Measurements from ENCODE around the gene XPNPEP2.

XPNPEP2 gene

DNA sequence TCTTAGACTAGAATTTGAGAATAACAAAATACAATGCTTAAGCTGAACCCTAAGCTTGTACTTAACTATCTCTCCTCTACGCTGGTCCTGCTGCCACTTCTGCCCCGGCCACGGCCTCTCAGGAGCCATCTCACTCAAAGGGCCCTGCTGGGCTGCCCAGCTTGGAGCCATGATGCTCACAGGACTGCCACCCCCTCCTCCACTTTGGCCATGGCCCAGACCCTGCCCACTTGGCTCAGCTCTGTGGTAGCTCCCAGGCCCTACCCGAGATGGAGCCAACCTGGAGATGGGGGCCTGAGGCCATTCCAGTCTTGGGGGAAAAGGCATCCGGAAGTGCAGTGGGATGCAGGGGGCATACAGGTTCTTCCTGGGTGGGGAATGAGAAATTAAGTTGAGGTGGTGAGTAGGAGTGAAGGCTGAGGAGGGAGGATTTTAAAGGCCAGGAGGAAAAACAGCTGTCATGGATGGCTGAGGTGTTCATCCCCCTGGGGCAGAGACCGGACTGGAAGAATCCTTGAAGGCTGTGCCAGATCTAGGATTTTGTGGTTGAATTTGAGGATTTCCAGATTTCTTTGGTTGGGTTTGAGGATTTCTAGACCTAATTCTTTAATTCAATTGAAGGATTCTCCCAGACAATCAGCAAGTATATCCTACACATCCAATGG, 41.8 kb downstream of the XPNPEP2 start:
- DNase-seq, result peak in 1 of 6 experiments; percentile 11

DNA sequence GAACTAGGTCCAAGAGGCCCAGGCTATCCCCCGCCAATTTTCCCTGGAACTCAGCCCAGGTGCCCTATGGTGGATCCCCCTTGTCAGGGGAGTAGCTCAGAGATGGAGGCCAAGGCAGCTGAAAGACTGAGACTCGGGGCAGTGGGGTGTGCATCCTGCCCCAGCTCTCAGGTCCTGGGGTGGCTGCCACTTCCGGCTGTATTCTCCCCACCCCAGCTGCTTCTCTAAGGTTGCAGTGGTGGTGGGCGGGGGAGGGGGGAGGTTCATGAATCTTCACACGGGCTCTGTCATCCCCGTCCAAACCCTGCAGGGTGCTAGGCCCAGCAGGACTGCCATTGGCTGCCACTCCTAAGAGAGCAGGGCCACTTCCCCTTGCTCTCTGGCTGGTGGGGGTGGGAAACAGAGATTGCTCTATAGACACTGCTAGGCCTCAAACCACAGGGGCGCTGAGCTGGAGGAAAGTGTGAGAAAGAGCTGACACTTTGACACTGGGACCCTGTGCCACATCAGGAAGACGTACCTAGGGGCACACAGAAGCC, 42.4 kb downstream of the XPNPEP2 start:
- peak; percentile 52 to 84 (median 74) for DNase-seq

DNA sequence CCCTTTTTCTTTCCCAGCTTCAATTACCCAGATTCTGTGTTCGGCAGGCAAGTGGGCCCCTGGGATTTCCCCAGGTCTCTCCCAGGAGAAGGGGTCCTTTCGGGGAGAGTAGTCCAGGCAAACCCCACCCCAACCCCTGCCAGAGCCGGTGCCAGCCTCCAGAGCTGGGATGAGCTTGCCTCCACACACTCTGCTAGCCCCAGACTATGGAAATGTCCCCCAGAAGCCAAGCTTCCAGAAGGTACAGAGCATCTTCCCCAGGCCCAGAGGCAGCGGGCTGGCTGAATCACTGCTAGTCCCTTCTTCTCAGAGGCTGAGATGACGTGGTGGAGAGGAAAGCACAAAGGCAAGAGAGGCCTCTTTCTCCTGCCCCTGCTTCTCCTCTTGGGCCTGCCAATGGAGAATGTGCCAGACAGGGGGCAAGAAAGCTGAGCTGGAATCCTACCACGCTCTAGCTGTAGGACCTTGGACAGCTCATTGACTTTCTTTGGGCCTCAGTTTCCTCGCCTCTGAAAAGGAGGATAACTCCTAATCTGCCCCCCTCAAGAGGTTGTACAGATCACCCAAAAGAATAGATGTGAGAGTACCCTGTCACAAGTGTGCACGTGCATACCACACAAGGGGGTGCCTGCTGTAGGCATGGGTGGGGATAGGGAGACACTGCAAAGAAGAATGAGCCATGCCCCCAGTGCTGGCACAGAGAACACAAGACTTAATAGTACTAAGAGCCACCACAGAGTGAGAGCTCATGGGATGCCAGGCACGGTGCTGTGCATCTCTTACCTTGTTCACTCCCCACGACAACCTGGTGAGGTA, 43.1 kb downstream of the XPNPEP2 start:
- DNase-seq, result peak in 4 of 6 experiments; percentile 19 to 38 (median 36)

DNA sequence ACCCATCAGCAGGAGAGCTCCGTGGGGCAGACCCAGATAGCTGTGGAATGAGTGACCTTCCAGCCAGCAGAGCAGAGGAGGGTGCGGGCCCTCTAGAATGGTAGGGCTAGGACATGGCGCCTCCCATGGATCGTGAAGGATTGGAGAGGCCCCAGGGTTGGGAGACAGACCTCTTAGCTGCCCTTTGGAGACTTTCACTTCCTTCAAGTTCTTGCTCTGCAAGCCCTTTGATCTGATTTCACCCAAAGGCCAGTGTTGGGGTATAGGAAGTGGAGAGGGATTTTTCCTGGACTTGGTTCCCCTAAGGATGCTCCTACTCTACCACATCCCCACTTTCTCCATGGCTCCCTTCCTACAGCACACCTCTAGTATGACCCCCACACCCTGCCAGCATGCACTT, 43.9 kb downstream of the XPNPEP2 start:
- no peak for DNase-seq

DNA sequence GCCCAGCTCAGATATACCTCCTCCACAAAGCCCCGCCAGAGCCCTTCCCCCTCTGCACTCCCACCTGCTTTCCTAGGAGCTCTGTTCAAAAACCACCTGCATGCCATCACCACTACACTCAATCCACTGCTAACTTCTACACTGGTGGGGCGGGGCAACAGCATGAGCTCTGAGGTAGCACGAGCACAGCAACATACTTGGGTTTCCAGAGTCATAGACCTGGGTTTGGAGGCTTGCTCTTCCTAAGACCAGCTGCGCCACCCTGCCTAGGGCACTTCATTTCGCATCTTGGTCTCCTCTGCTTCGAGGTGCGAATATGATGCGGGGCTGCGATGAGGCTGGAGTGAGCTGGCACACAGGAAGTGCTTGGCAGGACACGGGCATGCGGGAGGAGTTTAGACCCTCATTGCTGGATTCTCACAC, 44.5 kb downstream of the XPNPEP2 start:
- no peak for DNase-seq

DNA sequence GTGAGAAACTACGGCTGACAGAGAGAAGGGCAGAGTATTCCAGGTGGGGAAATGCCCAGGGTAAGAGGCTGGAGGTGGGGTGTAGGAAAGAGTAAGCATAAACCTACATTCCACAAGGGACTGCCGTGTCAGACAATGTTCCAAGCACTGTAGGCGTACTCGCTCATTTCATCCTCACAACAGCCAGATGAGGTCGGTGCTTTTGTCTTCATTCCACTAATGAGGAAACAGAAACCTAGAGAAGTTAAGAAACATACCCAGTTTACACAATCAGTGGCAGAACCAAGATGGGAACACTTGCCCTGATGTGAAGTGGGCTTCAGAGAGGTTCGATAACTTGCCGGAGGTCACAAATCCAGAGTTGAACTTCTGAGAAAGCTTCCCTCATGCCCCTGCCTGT, 45.6 kb downstream of the XPNPEP2 start:
- DNase-seq, result no peak

DNA sequence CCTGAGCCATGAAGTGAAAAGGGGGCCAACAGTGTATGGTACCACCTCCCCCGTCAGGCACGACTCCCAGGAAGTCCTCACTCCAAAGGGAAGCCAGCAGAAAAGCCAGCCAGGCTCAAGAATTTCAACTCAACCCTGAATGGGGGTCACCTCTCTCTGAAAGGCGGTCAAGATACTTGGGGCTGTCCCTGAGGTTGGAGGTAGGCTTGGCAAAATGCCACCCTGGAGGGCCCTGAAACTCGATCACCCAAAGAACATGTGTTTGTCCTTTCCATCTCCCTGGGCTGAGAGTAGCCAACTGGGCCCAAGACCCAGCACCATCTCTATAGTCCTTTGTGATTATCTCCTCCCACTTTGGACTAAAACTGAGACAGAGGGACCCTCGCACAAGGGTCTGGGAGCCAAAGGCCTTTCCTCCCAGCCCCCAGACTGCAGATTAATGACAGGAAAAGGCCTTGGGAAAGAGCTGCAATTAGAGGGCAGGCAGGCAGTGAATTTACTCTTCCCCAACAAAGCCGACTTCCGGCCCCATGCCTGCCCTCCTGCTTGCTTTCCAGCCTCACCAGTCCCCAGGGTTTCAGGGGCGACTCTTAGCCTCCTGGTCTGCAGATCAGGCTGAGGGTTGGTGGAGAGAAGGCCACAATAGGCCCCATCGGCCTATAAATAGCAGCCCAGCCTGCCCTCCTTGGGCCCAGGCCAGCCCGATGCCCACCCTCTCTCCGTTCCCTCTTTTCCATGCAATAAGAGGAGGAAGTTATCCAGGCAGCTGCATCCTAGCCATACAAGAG, 46.6 kb downstream of the XPNPEP2 start:
- DNase-seq, result no peak

DNA sequence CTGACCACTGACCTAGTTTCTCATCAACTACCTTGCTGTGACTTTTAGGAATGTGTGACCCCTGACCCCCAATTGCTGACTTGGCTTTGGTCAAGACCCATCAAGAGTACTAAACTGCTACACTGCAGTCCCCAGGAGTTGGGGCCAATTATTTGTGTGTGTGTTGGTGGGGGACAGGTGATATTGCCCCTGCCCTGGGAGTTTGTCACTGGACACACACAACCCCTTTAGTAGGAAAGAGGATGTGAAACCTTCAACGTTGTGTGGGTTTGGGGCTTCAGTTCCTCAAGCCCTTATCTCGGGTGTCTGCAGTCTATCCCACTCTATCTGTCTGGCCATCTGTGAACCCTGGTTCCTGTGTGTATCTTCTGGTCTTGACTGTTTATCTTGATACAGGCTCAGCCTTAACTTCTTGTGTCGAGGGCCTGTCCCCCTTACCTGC, 47.5 kb downstream of the XPNPEP2 start:
- DNase-seq, result no peak

DNA sequence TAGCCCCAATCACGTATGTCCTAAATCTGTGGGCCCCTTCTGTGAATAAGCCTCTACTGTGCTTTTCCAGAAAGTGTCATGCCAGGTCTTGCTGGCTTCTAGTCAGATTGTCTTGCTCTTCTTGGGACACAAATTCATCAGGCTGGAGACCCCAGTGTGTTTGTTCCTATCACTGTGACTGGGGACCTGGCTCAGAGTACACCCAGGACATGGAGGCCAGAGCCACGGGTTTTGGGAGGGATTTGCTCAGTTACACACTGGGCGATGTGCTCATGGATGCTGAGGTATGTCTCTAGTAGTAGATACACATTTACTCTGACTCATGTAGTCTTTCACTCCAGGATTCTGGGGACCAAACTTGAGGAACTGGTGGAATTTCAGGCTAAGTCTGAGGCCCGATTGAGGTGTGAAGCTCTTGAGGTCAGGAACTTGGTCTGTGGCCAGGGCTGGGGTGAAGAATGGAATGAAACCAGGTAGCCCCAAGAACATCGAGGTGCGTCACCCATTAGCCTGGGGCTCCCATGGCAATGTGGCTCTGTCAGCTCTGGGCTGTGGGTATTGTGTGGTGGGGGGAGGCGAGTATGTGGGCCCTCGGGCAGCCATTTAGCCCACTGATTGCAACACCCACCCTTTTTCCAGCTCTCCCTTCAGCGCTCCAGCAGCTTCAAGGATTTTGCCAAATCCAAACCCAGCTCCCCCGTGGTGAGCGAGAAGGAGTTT, 48.7 kb downstream of the XPNPEP2 start:
- DNase-seq, result no peak

DNA sequence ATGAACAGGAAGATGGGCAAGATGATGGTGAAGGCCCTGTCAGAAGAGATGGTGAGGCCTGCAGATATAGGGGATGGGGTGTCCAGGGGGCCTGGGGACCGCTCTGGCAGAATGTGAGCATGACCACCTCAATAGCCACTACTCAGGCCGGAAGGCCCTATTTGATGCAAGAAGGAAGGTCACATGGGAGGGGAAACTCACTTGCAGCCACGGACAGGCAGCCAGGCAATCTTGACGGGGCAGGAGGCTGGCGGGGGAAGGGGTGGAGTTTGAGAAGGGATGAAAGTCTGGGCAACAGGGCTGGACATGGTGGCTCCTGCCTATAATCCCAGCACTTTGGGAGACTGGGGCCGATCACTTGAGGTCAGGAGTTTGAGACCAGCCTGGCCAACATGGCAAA, 49.7 kb downstream of the XPNPEP2 start:
- DNase-seq, result no peak

DNA sequence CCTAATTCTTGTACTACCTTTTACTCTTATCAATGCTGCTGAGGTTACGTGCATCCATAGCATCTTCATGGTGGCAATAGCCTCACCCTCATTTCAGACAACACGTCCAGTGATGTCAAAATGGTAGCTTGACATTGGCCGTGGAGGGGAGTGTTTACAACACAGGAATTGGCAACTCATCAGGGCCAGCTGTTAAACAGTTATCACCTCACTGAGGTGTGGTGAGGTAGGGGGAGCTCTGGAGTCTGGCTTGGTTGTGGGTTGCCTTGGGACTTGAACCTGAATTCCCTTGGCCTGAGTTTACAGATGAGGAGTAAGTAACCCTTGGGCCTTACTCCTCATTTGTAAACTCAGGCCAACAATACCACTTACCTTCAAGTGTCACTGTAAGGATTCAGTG, 51.4 kb downstream of the XPNPEP2 start:
- no peak for DNase-seq

DNA sequence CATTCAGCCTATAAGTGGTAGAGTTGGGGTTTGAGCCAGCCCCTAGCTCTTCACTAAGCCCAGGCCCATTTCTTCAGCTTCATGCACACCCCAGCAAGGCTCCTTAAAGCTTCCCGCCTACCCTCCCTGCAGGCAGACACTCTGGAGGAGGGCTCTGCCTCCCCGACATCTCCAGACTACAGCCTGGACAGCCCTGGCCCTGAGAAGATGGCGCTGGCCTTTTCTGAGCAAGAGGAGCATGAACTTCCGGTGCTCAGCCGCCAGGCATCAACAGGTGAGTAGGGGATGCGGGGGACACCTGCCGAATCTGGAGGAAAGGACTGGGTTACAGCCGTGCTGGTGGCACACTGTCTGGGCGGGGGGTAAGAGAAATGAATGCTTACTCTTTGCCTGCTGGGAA, 52.0 kb downstream of the XPNPEP2 start:
- DNase-seq, result no peak

DNA sequence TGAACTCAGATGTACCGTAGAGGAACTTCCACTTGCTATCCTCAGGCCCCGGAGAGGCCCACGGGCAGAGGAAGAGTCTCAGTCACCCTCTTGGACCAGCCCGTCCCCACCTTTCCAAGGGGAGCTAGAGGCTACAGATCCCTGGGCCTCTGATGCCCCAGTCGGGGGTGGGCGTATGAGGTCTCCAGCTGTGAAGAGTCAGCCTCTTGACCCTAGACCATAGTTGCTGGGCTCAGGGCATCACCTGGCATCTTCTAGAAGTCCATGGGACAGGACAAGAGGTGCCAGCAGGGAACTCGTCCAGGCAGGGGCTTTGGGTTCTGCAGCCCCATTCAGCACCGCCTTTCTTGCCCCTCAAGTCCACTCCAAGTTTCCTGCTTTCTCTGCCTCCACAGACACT, 52.6 kb downstream of the XPNPEP2 start:
- no peak for DNase-seq

DNA sequence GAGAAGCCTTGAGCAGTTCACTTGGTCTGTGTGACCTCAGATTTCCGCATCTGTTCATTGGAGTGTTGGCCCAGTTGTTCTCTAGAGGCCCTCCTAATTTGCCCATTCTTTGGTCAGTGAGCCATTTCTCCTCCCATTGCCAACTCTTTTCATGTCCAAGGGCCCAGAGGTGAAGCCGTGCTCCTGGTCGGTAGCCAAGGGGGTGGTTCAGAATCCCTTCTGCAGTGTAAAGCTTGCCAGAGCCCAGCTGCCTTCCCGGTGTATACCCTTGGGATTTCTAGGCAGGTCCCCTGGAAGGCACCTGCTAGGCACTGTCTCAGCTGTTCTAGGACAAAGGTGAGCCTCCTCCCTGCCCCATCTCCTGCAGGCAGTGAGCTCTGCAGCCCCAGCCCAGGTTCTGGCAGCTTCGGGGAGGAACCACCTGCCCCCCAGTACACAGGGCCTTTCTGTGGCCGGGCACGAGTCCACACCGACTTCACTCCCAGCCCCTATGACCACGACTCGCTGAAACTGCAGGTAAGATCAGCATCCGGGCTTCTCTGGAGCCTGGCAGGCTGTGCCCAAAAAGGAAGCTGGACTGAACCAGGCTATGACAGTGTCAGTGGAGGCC, 53.3 kb downstream of the XPNPEP2 start:
- DNase-seq, result no peak

DNA sequence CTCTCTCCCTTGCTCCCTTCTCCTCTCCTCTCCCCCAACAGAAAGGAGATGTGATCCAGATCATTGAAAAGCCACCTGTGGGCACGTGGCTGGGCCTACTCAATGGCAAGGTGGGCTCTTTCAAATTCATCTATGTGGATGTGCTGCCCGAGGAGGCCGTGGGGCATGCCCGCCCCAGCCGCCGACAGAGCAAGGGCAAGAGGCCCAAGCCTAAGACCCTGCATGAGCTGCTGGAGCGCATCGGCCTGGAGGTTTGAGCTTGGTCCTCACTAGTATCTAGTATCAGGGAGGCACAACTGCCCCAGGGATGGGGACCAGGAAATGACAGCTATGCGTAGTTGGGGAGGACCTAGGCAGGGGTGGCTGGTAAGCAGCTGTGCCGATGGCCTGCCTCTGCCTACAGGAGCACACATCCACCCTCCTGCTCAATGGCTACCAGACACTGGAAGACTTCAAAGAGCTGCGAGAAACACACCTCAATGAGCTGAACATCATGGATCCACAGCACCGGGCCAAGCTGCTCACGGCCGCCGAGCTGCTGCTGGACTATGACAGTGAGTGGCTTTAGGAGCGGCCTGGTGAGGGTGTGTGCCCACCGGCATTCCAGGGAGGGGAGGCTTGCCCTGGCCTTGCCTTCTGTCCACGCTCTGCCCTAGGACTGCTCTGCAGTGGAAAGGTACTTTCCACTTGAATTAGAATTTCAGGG, 54.0 kb downstream of the XPNPEP2 start:
- DNase-seq, result no peak

DNA sequence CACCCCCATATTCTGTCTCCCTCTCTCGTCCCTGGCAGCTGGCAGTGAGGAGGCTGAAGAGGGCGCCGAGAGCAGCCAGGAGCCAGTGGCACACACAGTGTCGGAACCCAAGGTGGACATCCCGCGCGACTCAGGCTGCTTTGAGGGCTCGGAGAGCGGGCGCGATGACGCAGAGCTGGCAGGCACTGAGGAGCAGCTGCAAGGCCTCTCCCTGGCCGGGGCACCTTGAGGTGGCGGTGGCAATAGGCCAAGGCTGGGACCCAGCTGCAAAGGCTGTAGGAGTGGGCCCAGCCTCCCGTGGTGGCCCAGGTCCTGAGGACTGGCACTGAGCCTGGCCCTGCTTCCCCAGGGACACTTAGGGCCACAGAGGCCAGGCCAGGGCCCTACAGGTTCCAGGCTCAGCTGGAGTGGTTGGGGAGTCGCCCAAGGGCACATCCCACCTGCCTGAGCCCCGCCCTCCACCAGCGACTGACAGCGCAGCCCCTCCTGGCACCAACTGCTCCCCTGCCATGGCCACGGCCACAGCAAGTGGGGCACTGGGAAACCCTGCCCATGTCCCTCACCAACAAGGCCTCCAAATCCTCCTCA, 54.9 kb downstream of the XPNPEP2 start:
- DNase-seq, result no peak

DNA sequence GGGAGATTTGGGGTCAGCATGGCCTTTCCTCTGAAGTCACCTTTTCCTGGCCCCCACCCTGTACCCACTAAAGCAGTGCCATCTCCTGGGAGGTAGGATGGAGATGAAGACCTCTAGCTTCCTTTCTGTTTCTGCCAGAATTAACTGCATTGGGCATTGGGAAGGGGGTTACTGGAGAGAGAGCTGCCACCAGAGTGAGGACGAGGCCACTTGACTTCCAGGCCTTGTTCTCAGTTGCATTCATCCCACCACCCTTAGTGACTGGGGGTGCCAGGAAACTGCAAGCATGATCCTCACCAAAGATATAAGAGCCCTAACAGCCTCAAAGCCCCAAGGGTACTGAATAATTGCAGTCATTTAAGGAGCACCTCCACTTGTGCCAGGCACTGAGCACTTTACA, 56.8 kb downstream of the XPNPEP2 start:
- no peak for DNase-seq

DNA sequence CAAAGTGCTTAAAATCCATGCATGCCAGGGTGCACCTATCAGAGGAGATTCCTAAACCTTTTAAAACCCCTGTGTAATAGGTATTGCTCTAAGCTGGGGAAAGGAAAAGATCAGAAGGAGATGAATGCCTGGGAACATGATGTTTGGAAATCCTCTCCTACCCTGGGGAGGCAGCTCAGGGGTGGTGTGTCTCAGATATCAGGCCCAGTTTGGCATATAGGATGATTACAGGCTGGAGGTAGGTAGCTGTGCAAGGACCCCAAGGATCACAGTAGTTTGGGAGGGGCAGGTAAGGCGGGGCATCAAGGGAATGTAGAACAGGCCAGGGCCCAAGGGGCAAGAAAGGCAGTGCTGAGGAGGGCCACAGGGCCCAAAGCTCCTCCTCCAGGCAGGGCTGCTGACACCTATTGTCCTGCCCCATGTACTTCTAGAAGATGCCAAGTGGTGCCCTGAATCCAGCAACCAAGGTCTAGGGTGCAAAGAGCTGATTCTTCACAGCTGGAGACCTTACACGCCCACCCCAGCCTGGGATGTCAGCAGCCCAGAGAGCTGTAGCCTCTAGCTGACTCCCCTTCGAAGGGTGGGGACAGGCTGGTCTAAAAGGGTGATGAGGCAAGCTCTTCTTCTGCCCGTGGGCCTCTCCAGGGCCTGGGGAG, 58.6 kb downstream of the XPNPEP2 start:
- DNase-seq, result no peak

DNA sequence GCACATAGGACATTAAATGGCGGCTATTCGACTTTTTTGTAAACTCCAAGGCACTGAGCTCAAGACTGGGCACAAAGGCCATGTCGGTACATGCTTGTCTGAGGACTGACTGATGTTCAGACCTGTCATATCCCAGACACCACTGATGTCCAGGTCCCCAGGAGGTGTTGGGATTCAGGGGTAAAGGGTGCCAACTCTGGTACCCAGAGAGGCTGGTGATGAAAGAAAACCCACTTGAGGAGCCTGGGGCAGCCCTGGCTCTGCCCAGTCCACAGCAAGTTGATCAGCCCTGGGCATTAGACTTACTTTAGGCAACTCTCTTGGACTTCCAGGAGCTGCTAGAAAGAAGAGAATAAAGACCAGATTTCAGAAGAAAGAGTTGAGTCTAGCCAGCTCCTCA, 59.7 kb downstream of the XPNPEP2 start:
- DNase-seq, result no peak

DNA sequence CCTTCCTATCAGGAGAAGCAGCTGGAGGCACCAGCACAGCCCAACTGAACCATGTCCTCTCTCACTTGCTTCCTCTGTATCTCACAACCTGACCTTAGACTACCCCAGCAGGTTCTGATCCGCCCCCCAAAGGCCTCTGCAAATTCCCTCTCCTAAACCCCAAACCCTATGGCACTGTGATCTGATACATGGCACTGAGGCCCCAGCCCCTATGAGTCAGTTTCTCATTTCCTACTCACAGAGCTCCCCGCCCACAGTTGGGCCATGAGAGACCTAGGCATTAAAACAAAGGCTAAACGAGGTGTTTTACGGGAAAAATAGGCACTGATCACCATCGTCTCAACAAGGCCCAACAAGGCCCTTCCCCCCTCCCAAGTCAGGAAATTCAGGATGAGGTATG, 60.1 kb downstream of the XPNPEP2 start:
- no peak for DNase-seq

DNA sequence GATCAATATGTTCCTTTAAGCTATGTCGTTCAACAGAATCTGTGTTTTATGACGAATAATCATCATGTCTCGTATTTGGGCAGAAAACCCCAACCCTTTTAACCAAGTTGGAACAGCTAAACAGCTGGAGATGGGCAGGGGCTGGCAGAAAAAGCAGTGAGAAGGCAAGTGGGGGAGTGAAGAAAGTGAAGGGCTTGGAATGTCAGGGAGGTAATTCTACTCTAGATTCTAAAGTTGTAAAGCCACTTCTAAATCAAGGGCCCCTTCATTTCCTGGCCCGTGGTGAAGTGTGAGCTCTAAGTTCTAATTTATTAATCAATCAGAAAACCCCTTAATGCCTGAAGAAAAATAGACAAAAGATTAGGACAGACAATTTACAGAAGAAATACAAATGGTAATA, 61.4 kb downstream of the XPNPEP2 start:
- no peak for DNase-seq

Data from stimulated activated naive CD4-positive, alpha-beta T cell (primary cell).